NCI-H510A treated with DMSO at 0.1 percent for 48 hours (cell line): ENCODE data around the gene AGRN.
"Not testable (repeated sequence)": the region's sequence is repeated elsewhere in the genome, so short reads cannot be mapped to it uniquely, and the experiment has no call there.

Experiments used
- DNase-seq: peaks from one replicate; lab custom pipeline; 2025; lab: John Stamatoyannopoulos, UW

The AGRN gene

GRCh38 chr1:1092149-1092855, 72.4 kb downstream of the AGRN start:
- DNase-seq: no peak

GRCh38 chr1:1092894-1093609, 73.1 kb downstream of the AGRN start:
- no peak for DNase-seq

GRCh38 chr1:1093610-1093943, 73.7 kb downstream of the AGRN start:
- DNase-seq: no peak

GRCh38 chr1:1094981-1095380, 75.1 kb downstream of the AGRN start:
- no peak for DNase-seq

- not testable (repeated sequence) for DNase-seq
Measured at GRCh38 chr1:1096136-1096535, 76.2 kb downstream of the AGRN start.

- DNase-seq: no peak
Measured at GRCh38 chr1:1098681-1099421, 78.9 kb downstream of the AGRN start.

GRCh38 chr1:1099506-1100183, 79.7 kb downstream of the AGRN start:
- DNase-seq: no peak

- DNase-seq: no peak
Measured at GRCh38 chr1:1100296-1100695, 80.4 kb downstream of the AGRN start.

- DNase-seq: no peak
Measured at GRCh38 chr1:1101503-1101902, 81.6 kb downstream of the AGRN start.

GRCh38 chr1:1104152-1104551, 84.2 kb downstream of the AGRN start:
- not testable (repeated sequence) for DNase-seq
